GM18867 (cell line): ENCODE measurements around the gene OR10R2.

ENCODE experiments used
- ATAC-seq: cut with Tn5 transposase; IDR thresholded peaks from one replicate; pipeline ENCODE4 v1.9.1; 2021; ENCODE audit warnings: mild to moderate bottlenecking, moderate library complexity; ENCODE audit not compliant: unreplicated experiment

OR10R2 gene

GRCh38 chr1:158521666-158522058 lies 49.6 kb downstream of the OR10R2 start:
- no peak for ATAC-seq

GRCh38 chr1:158527190-158527815 lies 55.3 kb downstream of the OR10R2 start:
- no peak for ATAC-seq
